ENCODE results near the gene LDLRAD4. TPM values are rescaled to one million over a fixed set of nuclear protein-coding genes. Genes with fewer than 3 reads are reported as not detected.

The LDLRAD4 gene
- total RNA-seq, 1 donor = 0.43 TPM

GRCh38 chr18:13374468-13375301 is 156.1 kb downstream of the LDLRAD4 start:
- no peak overlapping the region for H3K4me3 ChIP-seq (ENCODE audit: low read depth, low read length)
- no peak for TF ChIP-seq CTCF (IDR thresholded peaks at IDR 0.05; ENCODE audit: insufficient read depth, low read depth, low read length)
- DNase-seq (ENCODE audit: low read depth) = no peak

- peak; percentile 79 for DNase-seq (ENCODE audit: low read depth)
- no peak overlapping the region for H3K4me3 ChIP-seq (ENCODE audit: low read depth, low read length)
- TF ChIP-seq CTCF (IDR thresholded peaks at IDR 0.05; ENCODE audit: insufficient read depth, low read depth, low read length) = peak; percentile 6
These were observed 157.0 kb downstream of the LDLRAD4 start for GRCh38 chr18:13375302-13376255.

- DNase-seq (ENCODE audit: low read depth) = no peak
- no peak overlapping the region for H3K4me3 ChIP-seq (ENCODE audit: low read depth, low read length)
- no peak for TF ChIP-seq CTCF (IDR thresholded peaks at IDR 0.05; ENCODE audit: insufficient read depth, low read depth, low read length)
These were observed 157.8 kb downstream of the LDLRAD4 start for GRCh38 chr18:13376298-13376840.

- no peak for TF ChIP-seq CTCF (IDR thresholded peaks at IDR 0.05; ENCODE audit: insufficient read depth, low read depth, low read length)
- H3K4me3 ChIP-seq (ENCODE audit: low read depth, low read length) = no peak overlapping the region
- no peak for DNase-seq (ENCODE audit: low read depth)
These were observed 158.3 kb downstream of the LDLRAD4 start for GRCh38 chr18:13376841-13377351.

GRCh38 chr18:13377496-13377895 is 158.9 kb downstream of the LDLRAD4 start:
- no peak overlapping the region for H3K4me3 ChIP-seq (ENCODE audit: low read depth, low read length)
- DNase-seq (ENCODE audit: low read depth) = no peak
- no peak for TF ChIP-seq CTCF (IDR thresholded peaks at IDR 0.05; ENCODE audit: insufficient read depth, low read depth, low read length)

GRCh38 chr18:13378150-13378549 is 159.6 kb downstream of the LDLRAD4 start:
- no peak for DNase-seq (ENCODE audit: low read depth)
- no peak for TF ChIP-seq CTCF (IDR thresholded peaks at IDR 0.05; ENCODE audit: insufficient read depth, low read depth, low read length)
- H3K4me3 ChIP-seq (ENCODE audit: low read depth, low read length) = no peak overlapping the region

Measured in fibroblast of villous mesenchyme (primary cell).